Fibroblast of lung (primary cell): ENCODE measurements around the gene MRPS11.

Experiments
- EZH2 ChIP-seq: IDR thresholded peaks from 2 replicates; pipeline ENCODE4 v1.5.1; 2012; ENCODE audit warnings: low read length, control low read depth, mild to moderate bottlenecking; ENCODE audit errors: missing control alignments
- TF ChIP-seq, protein P1 (sequence below), 2 donors: IDR thresholded peaks in 1 of 2; conservative IDR thresholded peaks in 1 of 2; 1 replicate in 1 of 2; 2 replicates in 1 of 2; pipeline ENCODE4 v1.5.1; 2011 to 2012; ENCODE audit warnings: low read length in 2 of 2, control low read depth in 1 of 2, inconsistent platforms in 1 of 2, low read depth in 1 of 2, mild to moderate bottlenecking in 1 of 2

DNA sequence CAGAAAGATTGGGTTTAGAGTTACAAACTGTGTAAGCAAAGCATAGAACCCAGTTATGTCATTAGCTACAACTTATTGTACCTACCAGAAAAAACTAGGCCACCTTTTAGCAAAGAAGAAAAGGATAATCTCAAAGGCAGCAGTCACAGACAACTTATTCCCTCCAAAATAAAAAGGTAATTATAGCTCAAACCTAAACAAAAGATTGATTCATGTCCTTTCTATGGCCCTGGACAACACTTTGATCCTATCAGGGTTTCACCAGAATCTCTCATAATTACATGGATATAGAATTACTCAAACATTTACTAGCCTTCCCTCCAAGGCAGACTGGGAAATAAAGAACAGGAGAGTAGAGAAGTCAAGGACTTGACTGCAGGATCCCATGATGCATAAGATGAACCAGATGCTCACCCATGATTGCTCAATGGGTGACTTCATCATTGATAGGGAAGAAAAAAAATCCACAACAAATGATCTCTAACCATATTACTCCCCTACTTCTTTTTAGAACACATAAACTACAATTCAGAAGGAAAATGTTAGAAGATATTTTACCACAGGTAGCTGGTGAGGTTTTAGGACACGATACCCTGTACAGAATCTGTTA lies 61.6 kb downstream of the MRPS11 start:
- TF ChIP-seq, protein P1, sequence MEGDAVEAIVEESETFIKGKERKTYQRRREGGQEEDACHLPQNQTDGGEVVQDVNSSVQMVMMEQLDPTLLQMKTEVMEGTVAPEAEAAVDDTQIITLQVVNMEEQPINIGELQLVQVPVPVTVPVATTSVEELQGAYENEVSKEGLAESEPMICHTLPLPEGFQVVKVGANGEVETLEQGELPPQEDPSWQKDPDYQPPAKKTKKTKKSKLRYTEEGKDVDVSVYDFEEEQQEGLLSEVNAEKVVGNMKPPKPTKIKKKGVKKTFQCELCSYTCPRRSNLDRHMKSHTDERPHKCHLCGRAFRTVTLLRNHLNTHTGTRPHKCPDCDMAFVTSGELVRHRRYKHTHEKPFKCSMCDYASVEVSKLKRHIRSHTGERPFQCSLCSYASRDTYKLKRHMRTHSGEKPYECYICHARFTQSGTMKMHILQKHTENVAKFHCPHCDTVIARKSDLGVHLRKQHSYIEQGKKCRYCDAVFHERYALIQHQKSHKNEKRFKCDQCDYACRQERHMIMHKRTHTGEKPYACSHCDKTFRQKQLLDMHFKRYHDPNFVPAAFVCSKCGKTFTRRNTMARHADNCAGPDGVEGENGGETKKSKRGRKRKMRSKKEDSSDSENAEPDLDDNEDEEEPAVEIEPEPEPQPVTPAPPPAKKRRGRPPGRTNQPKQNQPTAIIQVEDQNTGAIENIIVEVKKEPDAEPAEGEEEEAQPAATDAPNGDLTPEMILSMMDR (conservative IDR thresholded peaks at IDR 0.05 in 1 of 2, IDR thresholded peaks at IDR 0.05 in 1 of 2; ENCODE audit: low read depth in 1 of 2, low read length in 2 of 2): no peak
- TF ChIP-seq EZH2: no peak
